ENCODE measurements around the gene CTR9. TPM values are rescaled to one million over a fixed set of nuclear protein-coding genes. Genes with fewer than 3 reads are reported as not detected.

Gene CTR9
- total and polyA plus RNA-seq, 2 of the 13 experiments (the other 11 are each of a cell fraction or from before 2014, with no cell fraction given), result 6.6 to 22.1 TPM

GRCh38 chr11:10777806-10778205, 26.8 kb downstream of the CTR9 start:
- DNase-seq (ENCODE audit: low spot score) (no peak), FAIRE-seq (no peak), ATAC-seq (no peak; the same call in 2 of the 3 replicates)
- 73% methylated on average over 6 of the region's 6 CpGs for WGBS (ENCODE audit: low lambda C conversion rate)
- Histone ChIP-seq H4K20me1 (ENCODE audit: insufficient read depth, low read length) (no peaks in the 10 kb centered on the region), H3K4me2 (ENCODE audit: low read depth, low read length) (no peak overlapping the region), H3K79me2 (ENCODE audit: insufficient read depth, low read length) (no peaks in the 10 kb centered on the region), H3K27me3 (ENCODE audit: control insufficient read depth in 1 of 2, insufficient read depth in 2 of 2, low read length in 2 of 2) (no peaks in the 10 kb centered on the region), H3K9ac (ENCODE audit: insufficient read depth, low read depth, low read length) (no peak overlapping the region), H2AFZ (ENCODE audit: low read length) (no peak overlapping the region), H3K4me3 (replicated peaks in 1 of 3; ENCODE audit: insufficient read depth in 1 of 3, low read depth in 2 of 3, low read length in 3 of 3) (no peak overlapping the region), H3K4me1 (ENCODE audit: insufficient read depth, low read length) (peaks cover 17% of the 10 kb centered on the region), H3K9me3 (ENCODE audit: low read length) (no peaks in the 10 kb centered on the region), H3K36me3 (replicated peaks in 1 of 2; ENCODE audit: control insufficient read depth in 1 of 2, insufficient read depth in 2 of 2, low read length in 2 of 2) (peaks cover 12 to 30% of the 10 kb centered on the region in 2 experiments), H3K27ac (ENCODE audit: extremely low read length, insufficient read depth, low read length) (no peak overlapping the region)
- POLR2A ChIA-PET, result interaction anchor here (0.7 to 1.4 kb wide), 2 partner anchors 27 to 31 kb away, joined by 4 to 13 read pairs; partner anchors contain the start of genes CTR9 and EIF4G2
- intact Hi-C loops (cut with micrococcal nuclease; ENCODE audit: unreplicated experiment), result no loop called here
- in situ Hi-C loops (cut with HindIII; ENCODE audit: extremely low pct_ligation_motif_present, low pct_unique_long_range_greater_than_20kb), result loop anchor here (10.0 kb wide), 1 partner anchor 1017 kb away; no protein-coding TSS in a partner anchor
- CTCF ChIA-PET (ENCODE audit: low intra/inter-chr PET ratio, low total read pairs), result no interaction called here
- no TSS peak for BruUV-seq (replicated peaks)
- TF ChIP-seq HNRNPUL1 (IDR thresholded peaks at IDR 0.05; ENCODE audit: low read depth, low read length) (no peak), ZNF430 (CRISPR knock-in tag; IDR thresholded peaks at IDR 0.05) (no peak), POLR2G (IDR thresholded peaks at IDR 0.05; ENCODE audit: low read depth, low read length) (no peak), GFI1 (CRISPR knock-in tag; IDR thresholded peaks at IDR 0.05; ENCODE audit: borderline replicate concordance) (0 out of 2 replicates have a peak, but pooled peaks have one; percentile 6), PRDM10 (CRISPR knock-in tag; IDR thresholded peaks at IDR 0.05; ENCODE audit: low read depth) (no peak), RBAK (CRISPR knock-in tag; IDR thresholded peaks at IDR 0.05) (no peak), NCOA2 (CRISPR knock-in tag; IDR thresholded peaks at IDR 0.05) (0 out of 2 replicates have a peak, but pooled peaks have one; percentile 0), FIP1L1 (IDR thresholded peaks at IDR 0.05; ENCODE audit: borderline replicate concordance, insufficient read depth, low read depth, low read length) (no peak), ZNF556 (CRISPR knock-in tag; IDR thresholded peaks at IDR 0.05; ENCODE audit: borderline replicate concordance) (no peak), DBP (CRISPR knock-in tag; IDR thresholded peaks at IDR 0.05; ENCODE audit: not compliant biosample characterization) (no peak), ZNF282 (IDR thresholded peaks at IDR 0.05; ENCODE audit: partially characterized antibody) (no peak), NR0B2 (CRISPR knock-in tag; IDR thresholded peaks at IDR 0.05) (no peak), ZNF713 (CRISPR knock-in tag; IDR thresholded peaks at IDR 0.05) (no peak)

Data from HepG2 (cell line).